Peyer's patch (tissue), 4 donors: ENCODE results near the gene TIGIT. TPM values are rescaled to one million over a fixed set of nuclear protein-coding genes. Genes with fewer than 3 reads are reported as not detected.
A peak's percentile ranks its signal among the peaks of the same experiment; 100 is the strongest.

Experiments
- DNase-seq, 3 donors: peaks; one replicate each; pipeline ENCODE4 v3.0.0-alpha.2; 2017 to 2019
- H3K27ac ChIP-seq, 4 donors: fragments of 200-600 bp; sonication (generic); one replicate each; pipeline ENCODE4 v1.5.1; 2016 to 2019
- H3K27me3 ChIP-seq, 2 donors: fragments of 200-600 bp; sonication (generic); one replicate each; pipeline ENCODE4 v1.5.1; 2019
- H3K36me3 ChIP-seq, 3 donors: fragments of 200-600 bp; sonication (generic); one replicate each; pipeline ENCODE4 v1.5.1; 2016 to 2019
- H3K4me1 ChIP-seq, 4 donors: fragments of 200-600 bp; sonication (generic); one replicate each; pipeline ENCODE4 v1.5.1; 2016 to 2019
- H3K4me3 ChIP-seq, 4 donors: fragments of 200-600 bp; sonication (generic); 1 replicate in 3 of 4; 2 replicates in 1 of 4; pipeline ENCODE4 v1.5.1; 2016 to 2019; ENCODE audit warnings: mild to moderate bottlenecking in 1 of 4
- H3K9me3 ChIP-seq, 4 donors: fragments of 200-600 bp; sonication (generic); one replicate each; pipeline ENCODE4 v1.5.1; 2016 to 2019; ENCODE audit warnings: mild to moderate bottlenecking in 1 of 4
- CTCF ChIP-seq, 6 experiments: fragments of 450-650 bp in 4 of 6; fragments of 200-600 bp in 2 of 6; sonication (generic) in 1 of 6; IDR thresholded peaks; one replicate each; pipeline ENCODE4 v1.5.1; 2017 to 2019; ENCODE audit warnings: antibody characterized with exemption in 6 of 6, mild to moderate bottlenecking in 3 of 6, moderate library complexity in 1 of 6
- POLR2A ChIP-seq, 2 donors: fragments of 450-650 bp; IDR thresholded peaks; one replicate each; pipeline ENCODE4 v1.5.1; 2017; ENCODE audit warnings: antibody characterized with exemption in 2 of 2, mild to moderate bottlenecking in 2 of 2, moderate library complexity in 2 of 2
- total RNA-seq, 4 donors: library from RNA; depleted of rRNA; stranded (reverse); fragments of >200 nt; gene quantifications; one replicate each; pipeline ENCODE4 v1.1.0, GENCODE V29; 2016

The TIGIT gene
- total RNA-seq, 4 donors from 2014 or later: 0.35 to 5.0 (median 2.5) TPM; not detected in 1

DNA sequence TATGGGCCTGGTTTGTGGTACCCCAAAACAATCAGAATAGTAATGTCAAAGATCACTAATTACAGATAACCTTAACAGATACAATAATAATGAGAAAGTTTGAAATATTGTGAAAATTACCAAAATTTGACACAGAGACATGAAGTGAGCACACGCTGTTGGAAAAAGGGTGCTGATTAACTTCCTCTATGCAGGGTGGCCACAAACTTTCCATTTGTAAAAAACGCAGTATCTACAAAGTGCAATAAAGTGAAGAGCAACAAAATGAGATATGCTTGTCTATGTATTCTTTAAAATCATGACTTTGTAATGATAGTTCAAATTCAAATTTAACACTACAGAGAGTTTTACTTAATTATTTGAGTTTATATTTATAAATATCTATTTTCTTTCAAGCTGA lies 7.6 kb upstream of the TIGIT start:
- H3K27me3 ChIP-seq: no peaks in the 10 kb centered on the region
- H3K9me3 ChIP-seq: no peaks in the 10 kb centered on the region
- no peak overlapping the region for H3K4me3 ChIP-seq
- H3K36me3 ChIP-seq: no peaks in the 10 kb centered on the region
- peak overlapping the region in 2 of 4 donors; percentile 21 to 35 for H3K27ac ChIP-seq
- TF ChIP-seq POLR2A (IDR thresholded peaks at IDR 0.05) (no peak), CTCF (IDR thresholded peaks at IDR 0.05) (no peak)
- DNase-seq: no peak
- peaks cover 0 to 2% (median 0%) of the 10 kb centered on the region in 4 donors for H3K4me1 ChIP-seq

- peak overlapping the region in 2 of 4 donors; percentile 11 to 26 for H3K4me3 ChIP-seq
- TF ChIP-seq CTCF (IDR thresholded peaks at IDR 0.05): peak; percentile 63 to 92 (median 86)
- no peak for TF ChIP-seq POLR2A (IDR thresholded peaks at IDR 0.05)
- H3K27me3 ChIP-seq: no peaks in the 10 kb centered on the region
- H3K4me1 ChIP-seq: peaks cover 0 to 8% (median 3%) of the 10 kb centered on the region in 4 donors
- H3K9me3 ChIP-seq: no peaks in the 10 kb centered on the region
- DNase-seq: peak; percentile 74 to 93 (median 93)
- H3K27ac ChIP-seq: peak overlapping the region; percentile 48 to 85 (median 60)
- H3K36me3 ChIP-seq: no peaks in the 10 kb centered on the region
Measured at GRCh38 chr3:114290911-114291901, 2.6 kb upstream of the TIGIT start.

GRCh38 chr3:114294940-114295480 lies 1.2 kb downstream of the TIGIT start:
- peaks cover 0 to 8% (median 3%) of the 10 kb centered on the region in 4 donors for H3K4me1 ChIP-seq
- no peaks in the 10 kb centered on the region for H3K36me3 ChIP-seq
- DNase-seq: no peak
- no peak overlapping the region for H3K4me3 ChIP-seq
- H3K27ac ChIP-seq: peak overlapping the region in 3 of 4 donors; percentile 25 to 67 (median 64)
- no peaks in the 10 kb centered on the region for H3K27me3 ChIP-seq
- TF ChIP-seq POLR2A (IDR thresholded peaks at IDR 0.05) (no peak), CTCF (IDR thresholded peaks at IDR 0.05) (no peak)
- no peaks in the 10 kb centered on the region for H3K9me3 ChIP-seq

- DNase-seq: no peak
- H3K4me1 ChIP-seq: peaks cover 0 to 8% (median 3%) of the 10 kb centered on the region in 4 donors
- no peak overlapping the region for H3K4me3 ChIP-seq
- no peaks in the 10 kb centered on the region for H3K36me3 ChIP-seq
- no peaks in the 10 kb centered on the region for H3K9me3 ChIP-seq
- TF ChIP-seq CTCF (IDR thresholded peaks at IDR 0.05): no peak
- TF ChIP-seq POLR2A (IDR thresholded peaks at IDR 0.05): no peak
- H3K27ac ChIP-seq: peak overlapping the region in 2 of 4 donors; percentile 64 to 67
- H3K27me3 ChIP-seq: no peaks in the 10 kb centered on the region
Measured at GRCh38 chr3:114295946-114296345, 2.1 kb downstream of the TIGIT start.

GRCh38 chr3:114299421-114299820 lies 5.6 kb downstream of the TIGIT start:
- Histone ChIP-seq H3K4me3 (peak overlapping the region in 1 of 4 donors; percentile 7), H3K4me1 (no peaks in the 10 kb centered on the region), H3K36me3 (no peaks in the 10 kb centered on the region), H3K9me3 (no peaks in the 10 kb centered on the region), H3K27me3 (no peaks in the 10 kb centered on the region), H3K27ac (peak overlapping the region in 1 of 4 donors; percentile 44)
- TF ChIP-seq CTCF (IDR thresholded peaks at IDR 0.05): peak in 3 of 6 experiments; percentile 10 to 38 (median 32)
- no peak for TF ChIP-seq POLR2A (IDR thresholded peaks at IDR 0.05)
- DNase-seq: no peak
